Measurements from ENCODE around the gene RSU1. TPM values are rescaled to one million over a fixed set of nuclear protein-coding genes. Genes with fewer than 3 reads are reported as not detected.

Gene RSU1
- total RNA-seq, 1 experiment from 2014 or later = 134 TPM

DNA sequence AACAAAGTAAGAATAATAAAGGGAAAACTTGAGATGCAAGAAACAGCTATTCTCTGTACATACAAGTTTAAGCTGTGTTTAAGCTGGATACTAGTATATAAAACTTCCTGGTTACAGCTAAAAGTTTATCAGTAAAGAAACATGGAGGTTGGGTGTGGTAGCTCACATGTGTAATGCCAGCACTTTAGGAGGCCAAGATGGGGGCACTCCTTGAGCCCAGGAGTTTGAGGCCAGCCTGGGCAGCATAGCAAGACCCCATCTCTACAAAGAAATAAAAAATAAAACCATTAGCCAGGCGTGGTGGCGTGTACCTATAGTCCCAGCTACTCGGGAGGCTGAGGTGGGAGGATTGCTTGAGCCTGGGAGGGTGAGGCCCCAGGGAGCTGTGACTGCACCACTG lies 3.2 kb downstream of the RSU1 start:
- H3K9me3 ChIP-seq (replicated peaks) = no peaks in the 10 kb centered on the region
- no peak overlapping the region for H3K4me3 ChIP-seq
- H3K4me1 ChIP-seq (replicated peaks) = peaks cover 12% of the 10 kb centered on the region
- no peaks in the 10 kb centered on the region for H3K27me3 ChIP-seq (replicated peaks)
- DNase-seq (ENCODE audit: low read depth in 1 of 2, low spot score in 2 of 2) = no peak
- H3K27ac ChIP-seq = no peak overlapping the region
- H3K36me3 ChIP-seq = peaks cover 37% of the 10 kb centered on the region

DNA sequence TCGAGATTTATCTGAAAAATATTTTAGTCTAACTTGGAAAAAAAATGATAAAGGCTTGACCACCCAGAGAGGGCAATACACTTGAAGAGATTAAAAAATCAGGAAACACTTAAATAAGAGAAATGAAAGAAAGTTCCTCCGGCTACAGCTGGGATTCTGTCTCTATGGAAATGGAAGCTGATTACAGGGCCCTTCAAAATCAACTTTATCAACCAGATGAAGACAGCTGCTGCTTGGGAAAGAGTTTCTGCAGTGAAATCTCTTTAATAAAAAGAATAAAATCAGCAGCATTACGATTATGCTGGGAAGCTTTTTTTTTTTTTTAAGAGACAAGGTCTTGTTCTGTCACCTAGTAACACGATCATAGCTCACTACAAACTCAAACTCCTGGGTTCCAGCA lies 4.5 kb downstream of the RSU1 start:
- no peak for DNase-seq (ENCODE audit: low read depth in 1 of 2, low spot score in 2 of 2)
- no peak overlapping the region for H3K4me3 ChIP-seq
- H3K9me3 ChIP-seq (replicated peaks) = no peaks in the 10 kb centered on the region
- no peak overlapping the region for H3K27ac ChIP-seq
- H3K36me3 ChIP-seq = peaks cover 37% of the 10 kb centered on the region
- no peaks in the 10 kb centered on the region for H3K27me3 ChIP-seq (replicated peaks)
- peaks cover 5% of the 10 kb centered on the region for H3K4me1 ChIP-seq (replicated peaks)

DNA sequence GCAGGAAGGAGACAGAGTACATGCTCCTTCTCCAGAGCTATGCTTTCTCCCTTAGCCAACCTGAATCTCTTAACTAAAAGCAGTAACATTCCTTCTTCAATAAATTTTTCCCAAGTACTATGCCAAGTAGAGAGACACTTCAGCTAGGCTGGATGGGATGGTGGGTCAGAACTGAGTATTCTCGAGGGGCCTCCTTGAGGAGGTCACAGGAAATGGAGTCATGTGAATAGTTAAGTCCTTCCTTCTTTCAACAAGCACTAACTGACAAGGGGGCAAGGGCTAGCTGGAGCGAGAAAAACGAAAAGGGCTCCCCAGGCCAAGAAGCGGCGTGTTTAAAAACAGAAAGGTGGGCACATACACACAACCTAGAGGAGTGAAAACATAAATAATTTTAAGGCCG lies 5.5 kb downstream of the RSU1 start:
- H3K36me3 ChIP-seq = peaks cover 41% of the 10 kb centered on the region
- no peaks in the 10 kb centered on the region for H3K27me3 ChIP-seq (replicated peaks)
- H3K27ac ChIP-seq = no peak overlapping the region
- no peak for DNase-seq (ENCODE audit: low read depth in 1 of 2, low spot score in 2 of 2)
- no peaks in the 10 kb centered on the region for H3K9me3 ChIP-seq (replicated peaks)
- H3K4me3 ChIP-seq = no peak overlapping the region
- peaks cover 9% of the 10 kb centered on the region for H3K4me1 ChIP-seq (replicated peaks)

DNA sequence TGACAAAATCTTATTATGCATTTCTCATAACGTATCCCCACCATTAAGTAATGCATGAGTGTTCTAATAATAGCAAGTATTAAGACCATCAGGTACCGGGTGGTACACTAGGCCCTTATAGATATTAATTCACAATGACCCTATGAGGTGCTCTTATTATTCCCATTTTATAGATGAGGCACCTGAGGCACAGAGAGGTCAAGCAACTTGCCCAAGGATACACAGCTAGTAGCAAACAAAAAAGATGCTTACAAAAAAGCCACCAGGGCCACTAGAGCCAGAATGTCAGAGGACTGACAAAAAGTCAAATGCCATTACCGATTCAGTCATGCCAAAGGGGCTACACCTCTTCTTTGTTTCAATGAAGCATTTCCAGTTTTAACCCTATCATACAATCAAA lies 5.9 kb downstream of the RSU1 start:
- Histone ChIP-seq H3K27me3 (replicated peaks) (no peaks in the 10 kb centered on the region), H3K4me1 (replicated peaks) (peaks cover 6% of the 10 kb centered on the region), H3K27ac (no peak overlapping the region), H3K9me3 (replicated peaks) (no peaks in the 10 kb centered on the region), H3K36me3 (peaks cover 44% of the 10 kb centered on the region), H3K4me3 (no peak overlapping the region)
- no peak for DNase-seq (ENCODE audit: low read depth in 1 of 2, low spot score in 2 of 2)

DNA sequence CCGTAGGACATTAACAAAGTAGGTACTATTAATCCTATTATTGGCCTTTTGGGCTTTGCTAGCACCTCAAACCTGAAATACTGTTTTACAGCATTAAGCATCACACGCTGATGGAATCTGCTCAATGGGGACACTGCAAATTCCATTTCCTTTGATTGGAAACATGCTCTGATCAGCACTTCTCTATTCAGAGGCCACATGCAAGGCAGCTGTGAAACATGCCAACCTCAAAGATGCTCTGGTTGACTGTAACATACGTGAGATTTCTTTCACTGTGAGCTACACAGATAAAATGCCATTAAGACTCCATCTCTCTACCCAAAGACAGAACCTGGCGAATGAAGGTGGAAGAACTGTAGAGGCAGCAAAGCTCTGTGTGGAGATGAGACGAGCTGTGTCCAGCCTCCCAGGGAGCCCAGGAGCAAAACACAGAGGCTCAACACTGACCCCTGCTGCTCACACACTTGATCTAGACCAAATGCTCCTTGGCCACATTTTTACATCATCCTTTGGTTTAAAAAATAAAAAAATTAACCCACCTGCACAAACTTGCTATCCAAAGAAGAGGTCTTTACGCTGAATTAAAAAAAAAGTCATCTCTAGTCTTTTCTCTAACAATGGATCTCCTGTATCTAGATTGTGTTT lies 8.0 kb downstream of the RSU1 start:
- no peak overlapping the region for H3K27ac ChIP-seq
- no peak for DNase-seq (ENCODE audit: low read depth in 1 of 2, low spot score in 2 of 2)
- H3K4me3 ChIP-seq = no peak overlapping the region
- no peaks in the 10 kb centered on the region for H3K27me3 ChIP-seq (replicated peaks)
- peaks cover 35% of the 10 kb centered on the region for H3K36me3 ChIP-seq
- no peaks in the 10 kb centered on the region for H3K9me3 ChIP-seq (replicated peaks)
- 0 out of 2 replicates have a peak, but pooled peaks cover 3% of the 10 kb centered on the region for H3K4me1 ChIP-seq (replicated peaks)

DNA sequence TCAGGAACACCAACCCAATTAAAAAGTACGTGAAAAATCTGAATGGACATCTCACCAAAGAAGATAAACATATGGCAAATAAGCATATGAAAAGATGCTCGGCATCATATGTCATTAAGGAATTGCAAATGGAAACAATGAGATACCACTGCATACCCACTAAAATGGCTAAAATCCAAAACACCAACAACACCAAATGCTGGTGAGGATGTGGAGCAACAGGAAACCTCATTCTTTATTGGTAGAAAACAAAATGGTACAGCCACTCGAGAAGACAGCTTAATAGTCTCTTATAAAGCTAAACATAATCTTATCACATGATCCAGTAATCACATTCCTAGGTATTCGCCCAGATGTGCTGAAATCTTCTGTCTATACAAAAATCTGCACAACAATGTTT lies 13.1 kb downstream of the RSU1 start:
- H3K9me3 ChIP-seq (replicated peaks) = no peaks in the 10 kb centered on the region
- no peak for DNase-seq (ENCODE audit: low read depth in 1 of 2, low spot score in 2 of 2)
- no peak overlapping the region for H3K4me3 ChIP-seq
- peaks cover 3% of the 10 kb centered on the region; the same call in 1 of the 2 replicates for H3K4me1 ChIP-seq (replicated peaks)
- no peaks in the 10 kb centered on the region for H3K27me3 ChIP-seq (replicated peaks)
- no peak overlapping the region for H3K27ac ChIP-seq
- peaks cover 15% of the 10 kb centered on the region for H3K36me3 ChIP-seq

DNA sequence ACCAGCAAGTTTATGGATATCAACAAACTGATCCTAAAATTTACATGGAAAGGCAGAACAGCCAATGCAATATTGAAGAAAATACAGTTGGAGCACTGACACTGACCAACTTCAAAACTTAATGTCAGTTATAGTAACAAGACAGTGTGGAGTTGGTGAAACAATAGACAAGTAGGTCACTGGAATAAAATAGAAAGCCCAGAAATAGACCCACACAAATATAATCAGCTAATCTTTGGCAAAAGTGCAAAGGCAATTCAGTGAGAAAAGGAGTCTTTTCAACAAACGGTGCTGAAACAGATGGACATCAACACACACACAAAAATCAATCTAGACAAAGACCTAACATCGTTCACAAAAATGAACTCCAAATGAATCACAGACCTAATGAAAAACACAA lies 13.8 kb downstream of the RSU1 start:
- Histone ChIP-seq H3K9me3 (replicated peaks) (no peaks in the 10 kb centered on the region), H3K4me3 (no peak overlapping the region), H3K4me1 (replicated peaks) (peaks cover 3% of the 10 kb centered on the region; the same call in 1 of the 2 replicates), H3K27me3 (replicated peaks) (no peaks in the 10 kb centered on the region), H3K36me3 (peaks cover 15% of the 10 kb centered on the region), H3K27ac (no peak overlapping the region)
- DNase-seq (ENCODE audit: low read depth in 1 of 2, low spot score in 2 of 2) = no peak

DNA sequence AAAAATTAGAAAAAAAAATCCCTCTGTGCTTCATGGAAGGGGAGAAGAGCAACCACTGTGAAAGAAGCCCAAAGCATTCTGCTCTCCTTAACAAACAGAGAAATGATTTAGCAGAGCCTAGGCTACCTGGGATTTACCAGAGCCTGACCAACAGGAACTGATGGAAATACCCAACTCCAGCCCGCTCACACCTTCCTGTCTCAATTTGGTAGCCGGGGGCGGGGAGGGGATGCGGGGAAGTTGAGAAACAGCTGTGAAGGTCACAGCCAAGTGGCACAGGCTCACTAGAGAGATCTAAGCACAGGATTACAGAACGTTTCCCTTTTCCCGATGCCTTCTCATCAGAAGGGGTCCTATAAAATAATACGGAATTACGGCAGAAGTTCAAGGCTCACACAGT lies 17.6 kb downstream of the RSU1 start:
- H3K36me3 ChIP-seq = peaks cover 7% of the 10 kb centered on the region; the same call in 1 of the 2 replicates

DNA sequence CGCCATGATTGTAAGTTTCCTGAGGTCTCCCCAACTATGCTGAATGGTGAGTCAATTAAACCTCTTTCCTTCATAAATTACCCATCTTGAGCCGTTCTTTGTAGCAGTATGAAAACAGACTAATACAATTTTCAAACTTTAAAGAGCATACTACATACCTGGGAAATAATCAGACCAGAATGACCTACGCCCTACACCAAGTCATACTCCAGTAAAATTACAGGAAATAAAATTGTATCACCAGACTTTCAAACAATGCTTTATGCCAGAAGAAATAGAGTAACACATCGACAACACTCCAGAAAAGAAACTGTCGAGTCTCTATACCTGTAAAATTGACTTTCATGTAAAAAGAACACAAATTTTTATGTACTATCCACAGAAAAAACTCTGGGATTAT lies 18.7 kb downstream of the RSU1 start:
- no peaks in the 10 kb centered on the region for H3K9me3 ChIP-seq (replicated peaks)
- no peak overlapping the region for H3K4me3 ChIP-seq
- no peak for DNase-seq (ENCODE audit: low read depth in 1 of 2, low spot score in 2 of 2)
- no peaks in the 10 kb centered on the region; the same call in 1 of the 2 replicates for H3K4me1 ChIP-seq (replicated peaks)
- no peak overlapping the region for H3K27ac ChIP-seq
- no peaks in the 10 kb centered on the region for H3K36me3 ChIP-seq
- H3K27me3 ChIP-seq (replicated peaks) = no peaks in the 10 kb centered on the region

More for the DNA sequence above, 17.6 kb downstream of the RSU1 start:
- Histone ChIP-seq H3K4me1 (replicated peaks) (no peaks in the 10 kb centered on the region; the same call in 1 of the 2 replicates), H3K27ac (no peak overlapping the region), H3K27me3 (replicated peaks) (no peaks in the 10 kb centered on the region), H3K9me3 (replicated peaks) (no peaks in the 10 kb centered on the region), H3K4me3 (no peak overlapping the region)
- DNase-seq (ENCODE audit: low read depth in 1 of 2, low spot score in 2 of 2) = no peak

DNA sequence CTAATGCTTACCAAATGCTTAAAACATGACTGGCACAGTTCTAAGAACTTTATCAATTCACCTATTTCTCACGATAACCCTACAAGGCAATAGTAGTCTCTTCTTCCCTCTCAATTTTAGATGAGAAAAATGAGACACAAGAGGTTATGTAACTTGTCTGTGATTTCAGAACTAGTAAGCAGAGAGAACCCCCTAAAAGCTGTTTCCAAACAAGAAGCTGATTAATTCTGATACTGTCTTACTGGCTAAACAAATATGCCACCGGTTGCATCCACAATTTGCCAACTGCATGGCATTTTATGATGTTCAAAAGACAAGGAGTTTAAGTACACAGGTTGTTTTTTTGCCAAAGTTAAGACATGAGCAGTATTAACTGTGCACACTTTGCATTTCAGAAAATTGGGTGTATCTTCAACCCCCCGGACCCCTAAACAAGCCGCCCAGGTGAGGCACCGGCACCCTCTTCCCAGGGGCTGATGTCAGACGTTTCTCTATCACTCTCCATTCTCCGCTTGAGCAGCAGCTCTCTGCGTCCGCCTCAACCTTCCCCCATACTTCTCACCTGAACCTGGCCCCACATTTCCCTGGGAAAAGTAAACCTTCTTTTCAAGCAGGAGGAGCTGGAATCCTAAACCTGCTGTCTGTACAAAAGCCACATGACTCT lies 21.7 kb downstream of the RSU1 start:
- H3K4me1 ChIP-seq (replicated peaks) = no peaks in the 10 kb centered on the region
- H3K9me3 ChIP-seq (replicated peaks) = no peaks in the 10 kb centered on the region
- H3K36me3 ChIP-seq = no peaks in the 10 kb centered on the region; the same call in 1 of the 2 replicates
- DNase-seq (ENCODE audit: low read depth in 1 of 2, low spot score in 2 of 2) = no peak
- H3K4me3 ChIP-seq = no peak overlapping the region
- H3K27me3 ChIP-seq (replicated peaks) = no peaks in the 10 kb centered on the region
- H3K27ac ChIP-seq = no peak overlapping the region

DNA sequence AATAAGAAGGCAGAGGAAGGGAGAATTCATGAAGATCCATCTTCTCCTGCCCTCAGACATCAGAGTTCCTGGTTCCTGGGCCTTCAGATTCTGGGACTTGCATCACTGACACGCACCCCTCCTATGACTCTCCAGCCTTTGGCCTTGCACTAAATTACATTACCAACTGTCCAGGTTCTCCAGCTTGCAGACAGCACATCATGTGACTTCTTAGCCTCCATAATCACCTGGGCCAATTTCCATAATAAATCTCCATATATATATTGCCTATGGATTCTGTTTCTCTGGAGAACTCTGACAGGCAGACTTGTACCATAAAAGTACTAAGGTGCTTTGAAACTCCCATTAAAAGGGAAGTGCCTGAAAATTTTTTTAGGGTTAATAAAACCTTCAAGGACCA lies 23.2 kb downstream of the RSU1 start:
- Histone ChIP-seq H3K27ac (no peak overlapping the region), H3K9me3 (replicated peaks) (no peaks in the 10 kb centered on the region), H3K27me3 (replicated peaks) (no peaks in the 10 kb centered on the region), H3K4me3 (no peak overlapping the region), H3K36me3 (no peaks in the 10 kb centered on the region; the same call in 1 of the 2 replicates), H3K4me1 (replicated peaks) (no peaks in the 10 kb centered on the region)
- no peak for DNase-seq (ENCODE audit: low read depth in 1 of 2, low spot score in 2 of 2)

DNA sequence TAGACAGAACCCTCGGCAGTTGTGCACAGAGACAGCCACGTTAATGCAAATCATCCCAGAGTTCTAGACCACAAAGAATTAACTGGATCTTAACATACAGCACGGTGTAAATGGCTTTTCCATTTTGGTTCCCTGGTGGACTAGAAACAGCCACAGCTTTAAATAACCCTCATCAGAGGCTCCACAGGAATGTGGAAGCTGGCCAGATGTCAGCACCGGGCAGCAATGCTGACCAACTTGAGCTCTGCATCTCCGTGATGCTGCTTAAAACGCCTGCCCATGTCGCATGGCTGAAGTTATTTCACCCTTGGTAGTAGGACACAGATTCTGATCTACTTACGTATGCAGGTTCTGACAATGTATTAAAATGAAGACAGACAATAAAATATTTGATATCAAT lies 24.5 kb downstream of the RSU1 start:
- Histone ChIP-seq H3K27ac (no peak overlapping the region), H3K36me3 (no peaks in the 10 kb centered on the region; the same call in 1 of the 2 replicates), H3K4me3 (no peak overlapping the region), H3K4me1 (replicated peaks) (no peaks in the 10 kb centered on the region), H3K27me3 (replicated peaks) (no peaks in the 10 kb centered on the region), H3K9me3 (replicated peaks) (no peaks in the 10 kb centered on the region)
- no peak for DNase-seq (ENCODE audit: low read depth in 1 of 2, low spot score in 2 of 2)

DNA sequence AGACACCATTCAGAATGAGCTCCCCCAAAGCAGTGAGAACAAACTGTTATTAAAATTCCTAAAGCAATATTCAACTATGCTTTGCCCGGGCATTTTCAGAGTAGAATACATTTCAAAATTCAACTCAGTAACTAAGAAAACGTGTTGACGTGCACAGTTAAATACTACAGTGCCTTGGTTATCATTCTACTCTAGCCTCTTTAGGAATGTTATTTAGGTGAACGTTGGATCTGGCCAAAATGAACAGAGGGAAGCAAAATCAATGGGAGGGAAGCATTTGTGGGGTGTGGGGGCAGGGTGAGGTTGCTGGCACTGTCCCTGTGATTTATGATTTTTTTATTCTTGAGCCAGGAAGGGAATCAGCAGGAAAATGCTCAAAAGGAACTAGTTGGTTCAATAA lies 27.5 kb downstream of the RSU1 start:
- Histone ChIP-seq H3K9me3 (replicated peaks) (no peaks in the 10 kb centered on the region), H3K4me3 (no peak overlapping the region), H3K27ac (no peak overlapping the region), H3K4me1 (replicated peaks) (no peaks in the 10 kb centered on the region), H3K36me3 (no peaks in the 10 kb centered on the region; the same call in 1 of the 2 replicates), H3K27me3 (replicated peaks) (no peaks in the 10 kb centered on the region)
- DNase-seq (ENCODE audit: low read depth in 1 of 2, low spot score in 2 of 2) = no peak

DNA sequence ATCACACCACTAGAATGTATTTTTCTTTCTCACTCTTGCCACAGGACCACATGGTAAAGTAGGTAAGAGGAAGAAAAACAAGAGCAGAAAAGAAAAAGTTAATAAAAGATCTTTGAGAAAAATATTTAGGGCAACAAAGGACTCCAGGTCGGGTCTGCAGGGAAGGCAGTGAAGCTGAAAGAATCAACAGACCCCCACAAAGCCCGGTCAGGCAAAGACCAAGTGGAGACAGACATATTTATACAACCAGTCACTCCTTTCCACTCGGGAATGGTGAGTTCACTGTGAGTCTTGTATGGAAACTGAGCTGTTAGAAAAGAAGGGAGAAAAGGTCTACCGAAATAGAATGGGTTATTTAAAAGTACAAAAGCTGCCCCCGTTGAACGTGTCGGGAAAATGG lies 28.0 kb downstream of the RSU1 start:
- no peak overlapping the region for H3K27ac ChIP-seq
- no peak overlapping the region for H3K4me3 ChIP-seq
- H3K27me3 ChIP-seq (replicated peaks) = no peaks in the 10 kb centered on the region
- H3K9me3 ChIP-seq (replicated peaks) = no peaks in the 10 kb centered on the region
- no peak for DNase-seq (ENCODE audit: low read depth in 1 of 2, low spot score in 2 of 2)
- H3K4me1 ChIP-seq (replicated peaks) = no peaks in the 10 kb centered on the region
- no peaks in the 10 kb centered on the region; the same call in 1 of the 2 replicates for H3K36me3 ChIP-seq

Data from SJSA1 (cell line).